ENCODE data around the gene KTN1.

Gene KTN1

DNA sequence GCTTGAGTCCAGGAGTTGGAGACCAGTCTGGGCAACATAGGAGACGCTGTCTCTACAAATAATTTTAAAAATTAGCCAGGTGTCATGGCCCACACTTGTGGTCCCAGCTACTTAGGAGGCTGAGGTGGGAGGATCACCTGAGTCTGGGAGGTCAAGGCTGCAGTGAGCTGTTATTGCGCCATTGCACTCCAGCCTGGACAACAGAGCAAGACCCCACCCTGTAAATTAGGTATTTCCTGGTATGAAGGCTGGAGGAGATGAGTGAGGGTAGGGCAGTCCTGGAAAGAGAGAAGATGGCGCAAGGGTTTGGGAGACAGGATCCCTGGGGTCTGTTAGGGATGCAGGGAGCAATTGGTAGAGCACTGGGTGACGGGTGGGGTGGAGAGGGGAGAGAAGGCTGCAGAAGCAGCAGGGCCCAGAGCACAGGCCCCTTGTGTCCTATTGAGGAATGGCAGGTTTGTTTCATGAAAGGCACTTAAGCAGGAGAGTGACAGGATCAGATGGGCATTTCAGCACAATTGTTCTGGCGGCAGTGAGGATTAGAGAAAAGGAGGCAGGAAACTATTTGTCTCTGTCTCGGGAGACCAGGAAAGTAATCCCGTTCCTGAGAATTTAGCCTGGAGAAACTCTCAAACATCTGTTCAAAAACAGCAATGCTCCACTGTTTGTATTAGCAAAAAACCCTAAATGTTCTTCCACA is 47.2 kb upstream of the KTN1 start (continued):
- TF ChIP-seq TSHZ2 (CRISPR knock-in tag; IDR thresholded peaks at IDR 0.05) = no peak
- TF ChIP-seq BACH2 (CRISPR knock-in tag; IDR thresholded peaks at IDR 0.05; ENCODE audit: borderline replicate concordance) = no peak
- TF ChIP-seq ISL1 (CRISPR knock-in tag; IDR thresholded peaks at IDR 0.05) = no peak

DNA sequence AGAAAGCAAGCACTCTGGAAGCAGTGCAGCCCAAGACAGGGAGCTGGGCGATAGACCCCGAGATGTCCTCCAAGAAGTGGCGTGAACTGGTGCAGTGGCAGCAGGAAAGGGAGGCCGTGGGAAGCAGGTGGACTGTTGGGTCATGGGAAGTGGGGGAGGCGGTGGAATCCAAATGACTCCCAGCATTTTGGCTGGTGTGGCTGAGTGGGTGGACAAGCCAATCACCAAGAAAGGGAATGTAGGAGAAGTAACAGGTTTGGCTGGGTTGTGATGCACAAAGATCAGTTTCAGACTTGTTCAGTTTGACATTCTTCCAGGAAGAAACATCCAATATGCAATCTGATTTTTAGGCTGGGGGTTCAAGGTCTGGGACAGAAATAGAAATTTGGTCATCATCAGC is 46.0 kb upstream of the KTN1 start:
- ATAC-seq = no peak
- TF ChIP-seq, protein P1, sequence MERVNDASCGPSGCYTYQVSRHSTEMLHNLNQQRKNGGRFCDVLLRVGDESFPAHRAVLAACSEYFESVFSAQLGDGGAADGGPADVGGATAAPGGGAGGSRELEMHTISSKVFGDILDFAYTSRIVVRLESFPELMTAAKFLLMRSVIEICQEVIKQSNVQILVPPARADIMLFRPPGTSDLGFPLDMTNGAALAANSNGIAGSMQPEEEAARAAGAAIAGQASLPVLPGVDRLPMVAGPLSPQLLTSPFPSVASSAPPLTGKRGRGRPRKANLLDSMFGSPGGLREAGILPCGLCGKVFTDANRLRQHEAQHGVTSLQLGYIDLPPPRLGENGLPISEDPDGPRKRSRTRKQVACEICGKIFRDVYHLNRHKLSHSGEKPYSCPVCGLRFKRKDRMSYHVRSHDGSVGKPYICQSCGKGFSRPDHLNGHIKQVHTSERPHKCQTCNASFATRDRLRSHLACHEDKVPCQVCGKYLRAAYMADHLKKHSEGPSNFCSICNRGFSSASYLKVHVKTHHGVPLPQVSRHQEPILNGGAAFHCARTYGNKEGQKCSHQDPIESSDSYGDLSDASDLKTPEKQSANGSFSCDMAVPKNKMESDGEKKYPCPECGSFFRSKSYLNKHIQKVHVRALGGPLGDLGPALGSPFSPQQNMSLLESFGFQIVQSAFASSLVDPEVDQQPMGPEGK (CRISPR knock-in tag; IDR thresholded peaks at IDR 0.05; ENCODE audit: borderline replicate concordance) = no peak
- TF ChIP-seq RARB (CRISPR knock-in tag; IDR thresholded peaks at IDR 0.05) (no peak), BACH2 (CRISPR knock-in tag; IDR thresholded peaks at IDR 0.05; ENCODE audit: borderline replicate concordance) (no peak), ISL1 (CRISPR knock-in tag; IDR thresholded peaks at IDR 0.05) (no peak), ZFP30 (CRISPR knock-in tag; IDR thresholded peaks at IDR 0.05) (no peak), ZNF565 (CRISPR knock-in tag; conservative IDR thresholded peaks at IDR 0.05; ENCODE audit: low read depth) (no peak), ZFP3 (CRISPR knock-in tag; IDR thresholded peaks at IDR 0.05) (no peak), CSRNP3 (CRISPR knock-in tag; IDR thresholded peaks at IDR 0.05) (no peak), ESRRG (CRISPR knock-in tag; IDR thresholded peaks at IDR 0.05) (no peak), ZNF8 (CRISPR knock-in tag; IDR thresholded peaks at IDR 0.05) (no peak), ZNF70 (CRISPR knock-in tag; IDR thresholded peaks at IDR 0.05) (no peak), OSR1 (CRISPR knock-in tag; IDR thresholded peaks at IDR 0.05) (no peak), TOX (CRISPR knock-in tag; IDR thresholded peaks at IDR 0.05; ENCODE audit: borderline replicate concordance) (no peak), ZC3H10 (CRISPR knock-in tag; IDR thresholded peaks at IDR 0.05) (no peak), GLIS3 (CRISPR knock-in tag; IDR thresholded peaks at IDR 0.05) (no peak), SNAI2 (CRISPR knock-in tag; IDR thresholded peaks at IDR 0.05) (no peak)
- TF ChIP-seq, protein P2, sequence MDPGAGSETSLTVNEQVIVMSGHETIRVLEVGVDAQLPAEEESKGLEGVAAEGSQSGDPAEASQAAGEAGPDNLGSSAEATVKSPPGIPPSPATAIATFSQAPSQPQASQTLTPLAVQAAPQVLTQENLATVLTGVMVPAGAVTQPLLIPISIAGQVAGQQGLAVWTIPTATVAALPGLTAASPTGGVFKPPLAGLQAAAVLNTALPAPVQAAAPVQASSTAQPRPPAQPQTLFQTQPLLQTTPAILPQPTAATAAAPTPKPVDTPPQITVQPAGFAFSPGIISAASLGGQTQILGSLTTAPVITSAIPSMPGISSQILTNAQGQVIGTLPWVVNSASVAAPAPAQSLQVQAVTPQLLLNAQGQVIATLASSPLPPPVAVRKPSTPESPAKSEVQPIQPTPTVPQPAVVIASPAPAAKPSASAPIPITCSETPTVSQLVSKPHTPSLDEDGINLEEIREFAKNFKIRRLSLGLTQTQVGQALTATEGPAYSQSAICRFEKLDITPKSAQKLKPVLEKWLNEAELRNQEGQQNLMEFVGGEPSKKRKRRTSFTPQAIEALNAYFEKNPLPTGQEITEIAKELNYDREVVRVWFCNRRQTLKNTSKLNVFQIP (CRISPR knock-in tag; IDR thresholded peaks at IDR 0.05; ENCODE audit: borderline replicate concordance, low read depth) = no peak
- TF ChIP-seq, protein P3, sequence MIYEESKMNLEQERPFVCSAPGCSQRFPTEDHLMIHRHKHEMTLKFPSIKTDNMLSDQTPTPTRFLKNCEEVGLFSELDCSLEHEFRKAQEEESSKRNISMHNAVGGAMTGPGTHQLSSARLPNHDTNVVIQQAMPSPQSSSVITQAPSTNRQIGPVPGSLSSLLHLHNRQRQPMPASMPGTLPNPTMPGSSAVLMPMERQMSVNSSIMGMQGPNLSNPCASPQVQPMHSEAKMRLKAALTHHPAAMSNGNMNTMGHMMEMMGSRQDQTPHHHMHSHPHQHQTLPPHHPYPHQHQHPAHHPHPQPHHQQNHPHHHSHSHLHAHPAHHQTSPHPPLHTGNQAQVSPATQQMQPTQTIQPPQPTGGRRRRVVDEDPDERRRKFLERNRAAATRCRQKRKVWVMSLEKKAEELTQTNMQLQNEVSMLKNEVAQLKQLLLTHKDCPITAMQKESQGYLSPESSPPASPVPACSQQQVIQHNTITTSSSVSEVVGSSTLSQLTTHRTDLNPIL (CRISPR knock-in tag; IDR thresholded peaks at IDR 0.05; ENCODE audit: low read depth) = no peak

DNA sequence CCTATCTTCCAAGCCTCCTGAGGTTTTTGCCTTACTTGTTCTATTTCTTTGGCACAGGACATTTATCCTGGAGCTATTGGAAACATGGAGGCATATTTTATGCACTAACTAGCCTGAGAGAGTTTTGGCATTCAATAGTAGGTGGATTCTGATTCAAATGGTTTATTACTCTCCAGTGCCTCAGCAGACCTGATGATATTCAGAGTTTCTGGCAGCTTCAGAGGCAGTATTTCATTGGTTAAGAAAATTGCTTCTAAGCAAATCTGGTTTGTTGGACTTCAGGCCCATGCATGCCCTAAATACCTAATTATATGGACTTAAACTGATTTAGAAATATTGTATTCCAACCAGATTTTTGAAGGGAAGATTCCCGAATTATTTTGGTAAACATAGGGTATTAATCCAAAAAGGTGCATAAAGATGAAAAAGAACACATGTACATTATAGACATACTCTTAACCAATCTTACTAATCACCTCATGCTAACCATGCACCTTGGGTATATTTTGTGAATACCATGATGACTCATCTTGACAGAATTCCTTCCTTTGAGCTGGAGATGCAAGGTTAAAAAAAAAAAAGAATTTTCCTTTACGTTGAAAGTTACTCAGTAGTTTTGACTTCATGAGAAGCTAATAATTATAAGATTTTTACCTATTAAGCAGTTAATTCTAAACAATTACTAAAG is 44.3 kb upstream of the KTN1 start:
- TF ChIP-seq ISL1 (CRISPR knock-in tag; IDR thresholded peaks at IDR 0.05) = no peak
- TF ChIP-seq ZC3H10 (CRISPR knock-in tag; IDR thresholded peaks at IDR 0.05) = no peak
- no peak for TF ChIP-seq SNAI2 (CRISPR knock-in tag; IDR thresholded peaks at IDR 0.05)
- no peak for TF ChIP-seq ZFP30 (CRISPR knock-in tag; IDR thresholded peaks at IDR 0.05)
- TF ChIP-seq OSR1 (CRISPR knock-in tag; IDR thresholded peaks at IDR 0.05) = no peak
- ATAC-seq = no peak
